Measurements from ENCODE around the gene FPR1.

- no peak for TF ChIP-seq POLR2A (IDR thresholded peaks at IDR 0.05)
- TF ChIP-seq CTCF (IDR thresholded peaks at IDR 0.05): no peak
- no peak for TF ChIP-seq POLR2AphosphoS5 (IDR thresholded peaks at IDR 0.05; ENCODE audit: insufficient read depth in 1 of 2, low read depth in 1 of 2)
Observed at GRCh38 chr19:51794885-51795490, 43.3 kb upstream of the FPR1 start, which contains the start of gene FPR3.

Measured in vagina (tissue), 2 donors.